Erythroblast (primary cell): ENCODE measurements around the gene ZNF521.

Experiments used
- DNase-seq, 2 experiments: peaks; one replicate each; lab custom pipeline; 2025; lab: John Stamatoyannopoulos, UW
- GATA1 ChIP-seq: IDR thresholded peaks from 2 replicates; pipeline ENCODE4 v1.6.1; 2011; ENCODE audit warnings: low read depth, mild to moderate bottlenecking, control low read depth, low read length, moderate library complexity
- POLR2A ChIP-seq: IDR thresholded peaks from 2 replicates; pipeline ENCODE4 v1.6.1; 2011; ENCODE audit warnings: mild to moderate bottlenecking, low read length

ZNF521 gene

DNA sequence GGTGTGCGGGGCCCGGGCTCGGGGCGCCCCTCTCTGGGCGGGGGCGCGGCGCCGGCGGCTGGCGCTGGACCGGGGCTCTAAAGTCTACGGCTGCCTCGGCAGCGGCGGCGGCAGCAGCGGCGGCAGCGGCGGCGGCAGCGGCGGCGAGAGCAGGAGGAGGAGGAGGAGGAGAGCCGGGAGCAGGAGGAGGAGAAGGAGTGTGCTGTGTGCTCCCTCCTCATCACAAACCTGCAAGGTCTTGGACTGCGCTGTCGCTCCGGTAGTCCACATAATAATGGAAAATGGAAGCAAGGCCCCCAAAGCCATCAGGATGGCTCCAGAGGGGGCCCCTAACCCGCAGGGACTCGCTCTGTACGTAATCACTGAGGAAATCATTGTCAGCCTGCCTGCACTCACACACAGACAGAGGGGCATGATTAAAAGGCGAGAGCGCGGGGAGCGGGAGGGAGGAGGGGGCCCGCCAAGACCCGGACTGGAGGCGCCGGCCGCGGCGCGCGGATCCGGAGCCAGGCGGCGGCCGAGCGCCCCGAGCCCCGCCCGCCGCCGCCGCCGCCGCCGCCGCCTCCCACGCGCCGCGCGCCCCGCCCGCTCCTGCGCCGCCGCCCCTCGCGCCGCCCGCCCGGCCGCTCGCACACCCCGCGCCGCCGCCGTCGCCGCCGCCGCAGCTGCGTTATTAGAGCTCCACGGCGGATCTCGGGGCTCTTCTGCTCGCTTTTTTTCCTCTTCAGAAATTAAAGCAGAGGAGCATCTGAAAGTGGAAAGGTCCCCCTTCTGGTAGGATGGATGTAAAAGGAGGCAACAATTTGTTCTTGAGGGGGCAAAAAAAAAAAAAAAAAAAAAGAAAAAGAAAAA is at the start of gene ZNF521:
Gene ZNF521 (minus strand): TSS at position 390 of the 852 bp plus-strand sequence. CDS start 1,220 bp downstream, outside the sequence.
- peak; percentile 91 to 92 for DNase-seq
- TF ChIP-seq POLR2A (no peak), GATA1 (no peak)

GRCh38 chr18:25399554-25399953 is 47.6 kb upstream of the ZNF521 start:
- TF ChIP-seq GATA1 (no peak), POLR2A (no peak)
- DNase-seq = no peak

GRCh38 chr18:25392192-25392591 is 40.2 kb upstream of the ZNF521 start:
- no peak for DNase-seq
- TF ChIP-seq GATA1 (no peak), POLR2A (no peak)

DNA sequence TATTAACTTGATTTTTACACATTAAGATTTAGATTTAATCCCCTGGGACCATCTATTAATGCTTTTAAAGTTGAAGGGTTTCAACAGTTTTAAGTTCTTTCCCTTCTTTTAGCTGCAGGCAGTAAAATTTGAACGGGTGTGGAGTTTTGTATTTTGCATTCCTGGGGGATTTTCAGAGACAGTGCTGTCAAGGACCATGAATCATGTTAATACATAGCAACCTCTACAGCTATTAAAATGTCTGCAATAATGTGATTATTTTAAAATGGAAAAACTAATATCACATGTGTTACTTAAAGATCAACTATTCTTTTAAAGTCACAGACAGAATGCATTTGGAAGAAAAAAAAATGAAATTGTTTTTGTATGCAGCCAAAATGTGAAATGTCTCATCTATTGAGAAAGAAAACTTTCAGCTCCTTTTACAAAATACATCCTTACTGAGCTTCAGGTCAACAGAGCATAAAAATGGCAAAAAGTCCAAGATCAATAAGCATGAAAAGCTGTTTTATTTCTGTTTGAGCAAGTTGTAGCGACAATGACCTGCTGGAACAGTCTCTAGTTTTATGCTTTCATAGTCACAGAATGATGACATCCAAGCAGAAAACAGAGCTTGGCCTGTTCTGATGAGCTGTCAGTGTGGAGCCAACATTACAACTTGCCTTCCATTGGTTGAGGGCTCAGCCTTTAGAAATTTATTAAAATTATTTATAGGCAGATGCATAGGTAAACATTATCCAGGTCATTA is 21.6 kb upstream of the ZNF521 start:
- DNase-seq = no peak
- TF ChIP-seq POLR2A = no peak
- no peak for TF ChIP-seq GATA1

DNA sequence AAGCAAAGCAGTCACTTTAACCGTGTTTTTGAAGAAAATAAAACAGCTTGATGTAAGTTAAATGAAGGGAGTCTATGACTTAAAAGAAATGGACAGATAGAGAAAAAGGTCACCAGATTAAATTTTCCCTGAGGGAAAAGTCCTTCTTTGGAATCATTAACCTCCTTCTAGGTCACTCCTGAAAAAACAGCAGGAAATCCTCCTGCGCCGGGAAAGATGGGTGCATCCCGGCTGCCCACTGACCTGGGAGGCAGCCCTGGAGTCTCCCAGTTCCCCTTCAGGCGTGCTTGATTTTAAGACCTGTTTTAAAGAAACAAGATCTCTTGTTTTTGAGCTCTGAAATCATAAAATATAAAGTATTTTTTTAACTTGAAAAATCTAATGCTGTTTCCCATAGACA is 18.4 kb upstream of the ZNF521 start:
- TF ChIP-seq GATA1 = no peak
- TF ChIP-seq POLR2A = no peak
- DNase-seq = no peak

- DNase-seq = no peak
- no peak for TF ChIP-seq POLR2A
- no peak for TF ChIP-seq GATA1
Observed at GRCh38 chr18:25365242-25365641, 13.3 kb upstream of the ZNF521 start.

- TF ChIP-seq POLR2A (no peak), GATA1 (no peak)
- no peak for DNase-seq
Observed at GRCh38 chr18:25364732-25365131, 12.8 kb upstream of the ZNF521 start.

GRCh38 chr18:25360301-25360899 is 8.4 kb upstream of the ZNF521 start:
- TF ChIP-seq POLR2A = no peak
- DNase-seq = no peak

DNA sequence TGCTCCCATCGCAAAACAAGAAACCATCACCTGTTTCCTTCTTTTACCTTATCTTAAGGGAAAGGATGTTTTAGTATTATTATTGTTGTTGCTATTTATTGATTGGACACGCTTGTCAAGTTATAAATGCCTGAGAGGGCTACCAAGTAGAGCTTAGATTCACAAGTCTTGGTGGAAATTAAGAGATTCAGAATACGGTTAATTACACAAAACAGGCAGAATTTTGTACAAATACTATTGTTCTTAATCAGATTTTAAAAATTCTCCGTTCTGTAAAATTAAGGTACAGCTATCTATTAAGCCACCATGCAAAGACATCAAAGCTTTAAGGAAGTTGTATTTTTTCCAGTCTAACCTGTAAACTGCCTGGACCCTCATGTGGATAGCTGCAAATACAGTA is 1.1 kb upstream of the ZNF521 start:
- TF ChIP-seq POLR2A = no peak
- no peak for TF ChIP-seq GATA1
- no peak for DNase-seq

DNA sequence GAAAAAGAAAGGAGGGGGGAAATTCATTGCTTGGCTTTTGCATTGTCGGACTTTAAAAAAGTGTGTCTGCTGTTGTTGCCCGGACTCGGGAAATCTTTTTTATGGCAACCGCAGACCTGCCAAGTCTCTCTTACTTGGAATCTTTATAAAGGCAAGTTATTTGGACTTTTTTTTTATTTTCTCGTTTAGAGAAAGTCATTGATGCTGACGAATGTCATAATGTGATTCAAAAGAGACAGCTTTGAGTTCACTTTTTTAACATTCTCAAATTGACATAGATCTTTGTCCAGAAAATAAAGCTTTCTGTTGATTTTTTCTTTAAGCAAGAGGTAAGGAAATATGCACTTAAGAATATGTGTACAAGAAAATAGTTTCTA is 651 bp upstream of the ZNF521 start:
- DNase-seq = no peak
- TF ChIP-seq POLR2A = no peak
- TF ChIP-seq GATA1 = no peak

- DNase-seq = peak in 1 of 2 experiments; percentile 39
- TF ChIP-seq POLR2A = no peak
- TF ChIP-seq GATA1 = no peak
Observed at GRCh38 chr18:25351280-25351775, 638 bp downstream of the ZNF521 start.

GRCh38 chr18:25350489-25351251 is 1.3 kb downstream of the ZNF521 start:
- peak; percentile 69 to 75 for DNase-seq
- no peak for TF ChIP-seq GATA1
- no peak for TF ChIP-seq POLR2A

- peak; percentile 44 to 53 for DNase-seq
- TF ChIP-seq GATA1 (no peak), POLR2A (no peak)
Observed at GRCh38 chr18:25349926-25350487, 2.0 kb downstream of the ZNF521 start.
